GM13976 (cell line): ENCODE data around the gene TXNIP.
"Not testable (repeated sequence)": the region's sequence is repeated elsewhere in the genome, so short reads cannot be mapped to it uniquely, and the experiment has no call there.

Source experiments
- DNase-seq: peaks from one replicate; pipeline ENCODE4 v3.0.0; 2012; ENCODE audit warnings: low spot score
- in situ Hi-C: fragments of 300-500 bp; cut with MboI; formaldehyde crosslinking; loops from one replicate; pipeline ENCODE4 v1.12.0; 2022; ENCODE audit warnings: low sequenced_read_pairs, mixed read lengths, inconsistent platforms; ENCODE audit not compliant: unreplicated experiment
- TF ChIP-seq, protein P1 (sequence below): IDR thresholded peaks from 2 replicates; pipeline ENCODE4 v1.5.1; 2012; ENCODE audit warnings: borderline replicate concordance, mild to moderate bottlenecking; ENCODE audit not compliant: insufficient read depth; ENCODE audit errors: extremely low read depth, missing control alignments, control extremely low read depth

Gene TXNIP

DNA sequence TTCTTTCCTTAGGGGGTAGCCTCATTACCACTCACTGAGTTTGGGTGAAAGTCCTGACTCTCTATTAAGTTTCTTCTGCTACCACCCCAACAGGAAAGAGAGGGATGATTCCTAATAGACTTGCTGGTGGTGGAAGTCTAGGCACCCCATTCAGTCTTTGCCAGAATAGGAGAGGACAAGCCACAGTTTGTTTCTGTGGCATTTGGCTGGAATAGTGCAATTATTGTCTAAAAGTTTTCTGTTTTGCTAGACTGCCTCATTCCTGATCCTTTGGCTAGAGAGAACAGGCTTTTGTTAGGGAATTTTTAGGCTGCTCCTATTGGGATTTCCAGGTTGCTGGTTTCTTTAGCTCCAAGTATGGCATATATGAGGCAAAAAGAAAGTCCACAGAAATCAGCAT is 35.1 kb upstream of the TXNIP start:
- no peak for DNase-seq
- in situ Hi-C loops, result no loop called here
- TF ChIP-seq, protein P1, sequence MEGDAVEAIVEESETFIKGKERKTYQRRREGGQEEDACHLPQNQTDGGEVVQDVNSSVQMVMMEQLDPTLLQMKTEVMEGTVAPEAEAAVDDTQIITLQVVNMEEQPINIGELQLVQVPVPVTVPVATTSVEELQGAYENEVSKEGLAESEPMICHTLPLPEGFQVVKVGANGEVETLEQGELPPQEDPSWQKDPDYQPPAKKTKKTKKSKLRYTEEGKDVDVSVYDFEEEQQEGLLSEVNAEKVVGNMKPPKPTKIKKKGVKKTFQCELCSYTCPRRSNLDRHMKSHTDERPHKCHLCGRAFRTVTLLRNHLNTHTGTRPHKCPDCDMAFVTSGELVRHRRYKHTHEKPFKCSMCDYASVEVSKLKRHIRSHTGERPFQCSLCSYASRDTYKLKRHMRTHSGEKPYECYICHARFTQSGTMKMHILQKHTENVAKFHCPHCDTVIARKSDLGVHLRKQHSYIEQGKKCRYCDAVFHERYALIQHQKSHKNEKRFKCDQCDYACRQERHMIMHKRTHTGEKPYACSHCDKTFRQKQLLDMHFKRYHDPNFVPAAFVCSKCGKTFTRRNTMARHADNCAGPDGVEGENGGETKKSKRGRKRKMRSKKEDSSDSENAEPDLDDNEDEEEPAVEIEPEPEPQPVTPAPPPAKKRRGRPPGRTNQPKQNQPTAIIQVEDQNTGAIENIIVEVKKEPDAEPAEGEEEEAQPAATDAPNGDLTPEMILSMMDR, result no peak

DNA sequence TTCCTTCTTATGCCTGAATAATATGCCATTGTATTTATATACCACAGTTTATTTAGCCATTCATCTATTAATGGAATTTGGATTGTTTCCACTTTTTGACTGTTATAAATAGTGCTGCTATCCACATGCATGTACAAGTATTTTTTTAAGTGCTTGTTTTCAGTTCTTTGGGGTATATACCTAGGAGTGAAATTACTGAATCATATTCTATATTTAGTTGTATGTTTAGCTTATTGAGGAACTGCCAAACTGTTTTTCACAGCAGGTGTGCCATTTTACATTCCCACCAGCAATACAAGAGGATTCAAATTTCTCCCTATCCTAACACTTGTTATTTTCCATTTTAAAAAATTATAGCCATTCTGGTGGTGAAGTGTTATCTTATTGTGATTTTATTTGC is 32.7 kb upstream of the TXNIP start:
- in situ Hi-C loops, result no loop called here
- no peak for DNase-seq
- TF ChIP-seq, protein P1, result no peak

DNA sequence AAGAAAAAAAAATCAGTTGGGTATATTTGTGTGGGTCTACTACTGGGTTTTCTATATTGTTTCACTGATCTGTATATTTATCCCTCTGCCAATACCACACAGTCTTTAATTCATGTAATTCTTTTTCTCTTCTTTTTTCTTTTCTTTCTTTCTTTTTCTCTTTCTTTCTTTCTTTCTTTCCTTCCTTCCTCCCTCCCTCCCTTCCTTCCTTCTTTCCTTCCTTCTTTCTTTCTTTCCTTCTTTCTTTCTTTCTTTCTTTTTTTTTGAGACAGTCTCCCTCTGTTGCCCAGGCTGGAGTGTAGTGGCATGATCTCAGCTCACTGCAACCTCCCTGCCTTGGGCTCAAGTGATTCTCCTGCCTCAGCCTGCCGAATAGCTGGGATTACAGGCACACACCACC is 30.3 kb upstream of the TXNIP start:
- not testable (repeated sequence) for DNase-seq

DNA sequence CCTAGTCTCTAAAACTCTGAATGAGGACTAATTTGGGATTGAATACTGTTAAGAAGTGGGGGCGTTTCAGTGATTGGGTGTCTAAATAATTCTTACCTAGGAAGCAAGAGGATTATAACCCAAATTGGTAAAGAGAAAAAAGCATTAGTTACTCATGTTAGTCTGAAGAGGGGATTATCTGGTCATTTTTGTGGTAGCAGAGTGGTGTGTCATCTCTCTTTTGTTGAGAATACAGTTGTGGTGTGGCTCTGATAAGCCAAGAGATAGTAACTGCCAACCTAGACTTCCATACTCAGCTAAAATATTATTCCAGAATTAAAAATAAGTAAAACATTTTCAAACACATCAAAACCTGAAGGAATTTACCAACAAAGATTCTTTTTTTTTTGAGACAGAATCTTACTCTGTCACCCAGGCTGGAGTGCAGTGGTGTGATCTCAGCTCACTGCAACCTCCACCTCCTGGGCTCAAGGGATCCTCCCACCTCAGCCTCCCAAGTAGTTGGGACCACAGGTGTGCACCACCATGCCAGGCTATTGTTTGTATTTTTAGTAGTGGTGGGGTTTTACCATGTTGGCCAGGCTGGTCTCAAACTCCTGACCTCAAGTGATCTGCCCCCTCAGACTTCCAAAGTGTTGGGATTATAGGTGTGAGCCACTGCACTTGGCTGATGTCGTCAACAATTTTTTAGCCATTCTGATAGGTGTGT is 29.6 kb upstream of the TXNIP start:
- in situ Hi-C loops, DNase-seq: not testable (repeated sequence)

More for the DNA sequence above, 30.3 kb upstream of the TXNIP start:
- in situ Hi-C loops, result not testable (repeated sequence)

DNA sequence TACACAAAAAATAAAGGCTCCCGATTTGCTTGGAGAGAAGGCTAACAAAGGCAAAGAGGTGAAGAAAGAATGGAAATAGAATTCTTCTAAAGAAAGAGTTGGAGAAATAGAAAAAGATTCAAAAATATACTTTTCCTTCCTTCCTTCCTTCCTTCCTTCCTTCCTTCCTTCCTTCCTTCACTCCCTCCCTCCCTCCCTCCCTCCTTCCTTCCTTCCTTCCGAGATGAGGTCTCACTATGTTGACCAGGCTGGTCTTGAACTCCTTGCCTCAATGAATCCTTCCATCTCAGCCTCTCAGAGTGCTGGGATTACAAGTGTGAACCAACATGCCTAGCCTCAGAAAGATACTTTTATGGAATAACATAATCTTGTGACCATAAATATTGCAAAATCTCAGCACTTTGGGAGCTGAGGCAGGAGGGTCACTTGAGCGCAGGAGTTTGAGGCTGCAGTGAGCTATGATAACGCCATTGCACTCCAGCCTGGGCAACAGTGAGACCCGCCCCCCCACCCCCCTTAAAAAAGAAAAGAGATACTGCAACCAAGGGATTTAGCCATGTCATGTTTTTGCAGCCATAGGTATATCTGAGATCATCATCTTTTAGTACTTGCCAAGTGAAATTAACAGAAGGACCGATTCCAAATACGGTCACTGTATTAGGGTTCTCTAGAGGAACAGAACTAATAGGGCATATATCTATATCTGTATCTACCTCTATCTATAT is 26.2 kb upstream of the TXNIP start:
- no peak for DNase-seq
- TF ChIP-seq, protein P1, result no peak
- in situ Hi-C loops, result no loop called here

DNA sequence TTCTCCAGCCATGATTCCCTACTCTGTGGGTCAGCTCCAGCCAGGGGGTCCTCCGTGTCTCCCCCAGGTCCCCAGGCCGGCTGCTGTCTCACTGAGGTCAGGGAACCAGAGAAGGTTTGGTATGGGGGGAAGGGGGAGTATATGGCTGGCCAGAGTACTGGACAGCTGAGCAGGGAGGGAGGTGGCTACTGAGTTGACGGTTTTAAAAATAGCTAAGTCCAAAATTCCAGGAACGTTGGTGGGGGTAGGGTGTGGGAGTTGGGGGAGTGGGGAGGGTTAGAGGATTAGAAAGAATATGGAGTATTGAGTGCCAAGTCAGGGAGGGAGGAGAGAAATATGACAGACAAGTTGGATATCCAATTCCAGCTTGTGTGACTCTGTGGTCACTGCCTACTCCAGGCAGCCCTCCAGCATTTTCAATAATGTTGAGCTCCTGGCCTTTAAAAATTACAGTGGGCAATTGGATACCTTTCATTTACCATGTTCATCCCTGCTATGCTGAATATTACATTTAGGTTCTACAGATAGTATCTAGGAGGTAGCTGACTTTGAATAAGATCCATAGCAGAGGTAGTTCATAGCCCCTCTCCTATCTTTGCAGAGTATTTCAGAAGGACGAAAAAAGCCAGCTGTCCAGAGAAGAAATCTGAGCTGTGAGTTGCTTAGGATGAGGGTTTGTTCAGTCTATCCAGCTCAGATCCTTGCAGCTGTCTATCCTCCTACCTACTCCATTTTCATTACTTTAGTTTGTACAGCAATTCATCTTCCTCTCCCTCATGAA is 25.4 kb upstream of the TXNIP start, which contains the start of gene HJV:
HJV (minus strand) TSS at position 114 of the 781 bp plus-strand sequence. CDS start 1,504 bp downstream, outside the sequence.
- in situ Hi-C loops, result no loop called here
- no peak for DNase-seq
- TF ChIP-seq, protein P1, result no peak

DNA sequence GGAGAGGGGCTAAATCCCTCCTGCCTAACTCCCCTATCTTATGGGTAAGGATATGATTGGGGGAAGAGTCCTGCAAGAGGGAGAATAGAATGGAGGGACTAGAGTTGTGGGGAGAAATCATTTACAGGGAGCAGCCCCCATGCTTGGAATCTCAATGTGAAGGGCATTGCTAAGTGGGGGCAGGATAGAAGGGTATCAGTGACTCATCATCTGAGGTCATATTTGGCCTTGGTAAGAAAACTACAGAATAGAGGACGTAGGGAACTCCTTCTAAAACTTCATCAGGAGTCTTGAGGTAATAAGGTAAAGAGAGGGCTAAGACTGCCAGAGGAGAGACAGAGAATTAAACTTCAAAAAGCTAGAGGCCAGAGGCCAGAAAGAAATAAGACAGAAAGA is 24.7 kb upstream of the TXNIP start:
- DNase-seq, result no peak
- in situ Hi-C loops, result no loop called here
- TF ChIP-seq, protein P1, result no peak
